B cell (primary cell): Measurements from ENCODE around the gene ARHGEF17.

Experiments used
- EZH2 ChIP-seq: IDR thresholded peaks from 2 replicates; pipeline ENCODE4 v1.6.1; 2012; ENCODE audit warnings: borderline replicate concordance, low read depth, mild to moderate bottlenecking, moderate library complexity, low read length; ENCODE audit not compliant: insufficient read depth, poor library complexity, severe bottlenecking
- TF ChIP-seq, protein P1 (sequence below): fragments of 200-600 bp; IDR thresholded peaks from one replicate; pipeline ENCODE4 v1.8.0; 2022; ENCODE audit warnings: antibody characterized with exemption, mild to moderate bottlenecking

- TF ChIP-seq, protein P1, sequence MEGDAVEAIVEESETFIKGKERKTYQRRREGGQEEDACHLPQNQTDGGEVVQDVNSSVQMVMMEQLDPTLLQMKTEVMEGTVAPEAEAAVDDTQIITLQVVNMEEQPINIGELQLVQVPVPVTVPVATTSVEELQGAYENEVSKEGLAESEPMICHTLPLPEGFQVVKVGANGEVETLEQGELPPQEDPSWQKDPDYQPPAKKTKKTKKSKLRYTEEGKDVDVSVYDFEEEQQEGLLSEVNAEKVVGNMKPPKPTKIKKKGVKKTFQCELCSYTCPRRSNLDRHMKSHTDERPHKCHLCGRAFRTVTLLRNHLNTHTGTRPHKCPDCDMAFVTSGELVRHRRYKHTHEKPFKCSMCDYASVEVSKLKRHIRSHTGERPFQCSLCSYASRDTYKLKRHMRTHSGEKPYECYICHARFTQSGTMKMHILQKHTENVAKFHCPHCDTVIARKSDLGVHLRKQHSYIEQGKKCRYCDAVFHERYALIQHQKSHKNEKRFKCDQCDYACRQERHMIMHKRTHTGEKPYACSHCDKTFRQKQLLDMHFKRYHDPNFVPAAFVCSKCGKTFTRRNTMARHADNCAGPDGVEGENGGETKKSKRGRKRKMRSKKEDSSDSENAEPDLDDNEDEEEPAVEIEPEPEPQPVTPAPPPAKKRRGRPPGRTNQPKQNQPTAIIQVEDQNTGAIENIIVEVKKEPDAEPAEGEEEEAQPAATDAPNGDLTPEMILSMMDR, result peak; percentile 94
- TF ChIP-seq EZH2, result no peak
Observed at GRCh38 chr11:73376160-73376802, 68.2 kb downstream of the ARHGEF17 start, which contains the start of gene RELT.
